Endodermal cell (in vitro differentiated cells): ENCODE data around the gene KIAA1671. TPM values are rescaled to one million over a fixed set of nuclear protein-coding genes. Genes with fewer than 3 reads are reported as not detected.

Source experiments
- DNase-seq: peaks from one replicate; pipeline ENCODE4 v3.0.0-alpha.2; 2017
- H3K27ac ChIP-seq: 2 replicates; pipeline ENCODE4 v1.5.1; 2013; ENCODE audit warnings: mild to moderate bottlenecking, low read depth, low read length, moderate library complexity
- H3K27me3 ChIP-seq: 2 replicates; pipeline ENCODE4 v1.6.1; 2013; ENCODE audit warnings: mild to moderate bottlenecking, low read length, moderate library complexity; ENCODE audit not compliant: insufficient read depth, control insufficient read depth, poor library complexity, severe bottlenecking
- H3K36me3 ChIP-seq: 2 replicates; pipeline ENCODE4 v1.7.0; 2013; ENCODE audit warnings: mild to moderate bottlenecking, low read length, moderate library complexity; ENCODE audit not compliant: control insufficient read depth, insufficient read depth
- H3K4me1 ChIP-seq: one replicate; pipeline ENCODE4 v1.7.0; 2013; ENCODE audit warnings: low read length; ENCODE audit not compliant: control insufficient read depth, insufficient read depth
- H3K4me3 ChIP-seq: 2 replicates; pipeline ENCODE4 v1.5.1; 2013; ENCODE audit warnings: mild to moderate bottlenecking, low read length, moderate library complexity
- H3K9ac ChIP-seq: 2 replicates; pipeline ENCODE4 v1.6.1; 2013; ENCODE audit warnings: mild to moderate bottlenecking, low read length, moderate library complexity; ENCODE audit not compliant: poor library complexity, severe bottlenecking; ENCODE audit errors: extremely low read depth
- H3K9me3 ChIP-seq: 2 replicates; pipeline ENCODE4 v1.6.1; 2013; ENCODE audit warnings: mild to moderate bottlenecking, low read length, moderate library complexity; ENCODE audit not compliant: control insufficient read depth
- H3K27ac Mint-ChIP-seq: 2 replicates; pipeline ENCODE4 v1.8.0; 2020; ENCODE audit warnings: mixed read lengths
- H3K27me3 Mint-ChIP-seq: 2 replicates; pipeline ENCODE4 v1.8.0; 2021; ENCODE audit warnings: mild to moderate bottlenecking, mixed read lengths; ENCODE audit not compliant: insufficient read depth
- H3K36me3 Mint-ChIP-seq: 2 replicates; pipeline ENCODE4 v1.8.0; 2020; ENCODE audit warnings: low read depth, mixed read lengths
- H3K4me1 Mint-ChIP-seq: 2 replicates; pipeline ENCODE4 v1.8.0; 2020; ENCODE audit warnings: mixed read lengths
- H3K4me3 Mint-ChIP-seq: 2 replicates; pipeline ENCODE4 v1.8.0; 2020; ENCODE audit warnings: mild to moderate bottlenecking, moderate library complexity, mixed read lengths
- H3K9me3 Mint-ChIP-seq: 2 replicates; pipeline ENCODE4 v1.8.0; 2020; ENCODE audit warnings: mild to moderate bottlenecking, mixed read lengths
- CTCF ChIP-seq: fragments of 200-600 bp; sonication (generic); conservative IDR thresholded peaks from 2 replicates; pipeline ENCODE4 v1.5.0; 2021; ENCODE audit warnings: antibody characterized with exemption, mild to moderate bottlenecking
- WGBS, 2 experiments: methylation state at CpG; one replicate each; pipeline versions ENCODE4 v1.1.5 to v1.1.7; 2013; ENCODE audit warnings: missing lambda C conversion rate in 2 of 2, mixed read lengths in 1 of 2; ENCODE audit not compliant: insufficient coverage in 1 of 2, insufficient read length in 1 of 2; 5-methylcytosine and 5-hydroxymethylcytosine counted together
- total RNA-seq, 2 donors: library from RNA; stranded (reverse); fragmentation: NEBNext Ultra II Directional in 1 of 2; extraction: Animal tissue kit (Norgen Biotek cat#: 25700) in 1 of 2; gene quantifications; 2 replicates in 1 of 2; 3 replicates in 1 of 2; pipeline ENCODE4 v1.2.1, GENCODE V29; 2021

Gene KIAA1671
- total RNA-seq, 2 donors from 2014 or later, result 38.8 to 43.7 TPM

GRCh38 chr22:25035715-25036114, 83.2 kb downstream of the KIAA1671 start:
- TF ChIP-seq CTCF, result no peak
- H3K4me1 Mint-ChIP-seq, result peaks cover 12% of the 10 kb centered on the region
- no peak overlapping the region for H3K9ac ChIP-seq
- H3K27me3 ChIP-seq, result no peaks in the 10 kb centered on the region
- peaks cover 41% of the 10 kb centered on the region for H3K36me3 Mint-ChIP-seq
- peaks cover 25% of the 10 kb centered on the region for H3K36me3 ChIP-seq
- WGBS, 2 experiments, result no CpG with 5 or more reads among the region's 2 CpGs
- no peaks in the 10 kb centered on the region for H3K27me3 Mint-ChIP-seq
- DNase-seq, result no peak
- no peak overlapping the region for H3K4me3 Mint-ChIP-seq
- H3K4me3 ChIP-seq, result no peak overlapping the region
- no peaks in the 10 kb centered on the region for H3K9me3 Mint-ChIP-seq
- no peaks in the 10 kb centered on the region for H3K9me3 ChIP-seq
- H3K4me1 ChIP-seq, result no peaks in the 10 kb centered on the region
- no peak overlapping the region for H3K27ac ChIP-seq
- no peak overlapping the region for H3K27ac Mint-ChIP-seq

GRCh38 chr22:25038239-25038638, 85.7 kb downstream of the KIAA1671 start:
- no peak for TF ChIP-seq CTCF
- no peak overlapping the region for H3K27ac ChIP-seq

GRCh38 chr22:25038771-25039170, 86.3 kb downstream of the KIAA1671 start:
- DNase-seq, result no peak
- Mint-ChIP-seq H3K4me3 (no peak overlapping the region), H3K36me3 (peaks cover 50% of the 10 kb centered on the region), H3K27me3 (no peaks in the 10 kb centered on the region), H3K27ac (no peak overlapping the region), H3K9me3 (no peaks in the 10 kb centered on the region), H3K4me1 (no peaks in the 10 kb centered on the region)
- Histone ChIP-seq H3K4me1 (no peaks in the 10 kb centered on the region), H3K27ac (no peak overlapping the region), H3K27me3 (no peaks in the 10 kb centered on the region), H3K4me3 (no peak overlapping the region), H3K9me3 (no peaks in the 10 kb centered on the region), H3K36me3 (peaks cover 34% of the 10 kb centered on the region), H3K9ac (no peak overlapping the region)
- 89 to 94% methylated on average over 15 of the region's 15 CpGs for WGBS, 2 experiments
- TF ChIP-seq CTCF, result no peak

More at GRCh38 chr22:25038239-25038638, 85.7 kb downstream of the KIAA1671 start:
- Mint-ChIP-seq H3K27me3 (no peaks in the 10 kb centered on the region), H3K4me3 (no peak overlapping the region), H3K9me3 (no peaks in the 10 kb centered on the region), H3K4me1 (no peaks in the 10 kb centered on the region), H3K36me3 (peaks cover 47% of the 10 kb centered on the region), H3K27ac (no peak overlapping the region)
- Histone ChIP-seq H3K4me1 (no peaks in the 10 kb centered on the region), H3K9ac (no peak overlapping the region), H3K9me3 (no peaks in the 10 kb centered on the region), H3K27me3 (no peaks in the 10 kb centered on the region), H3K36me3 (peaks cover 37% of the 10 kb centered on the region), H3K4me3 (no peak overlapping the region)
- no peak for DNase-seq
- WGBS, 2 experiments, result 97% methylated on average over 5 to 8 of the region's 8 CpGs
